Measurements from ENCODE around the gene LRP4.

Gene LRP4

DNA sequence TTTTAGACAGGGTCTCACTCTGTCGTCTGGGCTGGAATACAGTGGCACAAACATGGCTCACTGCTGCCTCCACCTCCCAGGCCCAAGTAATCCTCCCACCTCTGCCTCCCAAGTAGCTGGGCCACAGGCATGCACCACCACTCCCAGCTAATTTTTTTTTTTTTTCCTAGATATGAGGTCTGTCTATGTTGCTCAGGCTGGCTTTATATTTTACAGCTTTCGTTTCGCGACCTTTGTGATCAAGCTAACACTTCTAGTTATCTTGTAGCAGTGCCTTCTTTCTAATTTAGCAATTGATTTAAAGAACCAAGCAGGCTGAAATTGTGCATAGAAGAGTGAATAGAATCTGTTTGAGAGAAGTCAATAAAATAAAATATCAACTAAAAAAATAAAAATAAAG is 83.5 kb downstream of the LRP4 start:
- no peak overlapping the region for H3K4me3 ChIP-seq (ENCODE audit: low read depth, low read length)
- TF ChIP-seq, protein P1, sequence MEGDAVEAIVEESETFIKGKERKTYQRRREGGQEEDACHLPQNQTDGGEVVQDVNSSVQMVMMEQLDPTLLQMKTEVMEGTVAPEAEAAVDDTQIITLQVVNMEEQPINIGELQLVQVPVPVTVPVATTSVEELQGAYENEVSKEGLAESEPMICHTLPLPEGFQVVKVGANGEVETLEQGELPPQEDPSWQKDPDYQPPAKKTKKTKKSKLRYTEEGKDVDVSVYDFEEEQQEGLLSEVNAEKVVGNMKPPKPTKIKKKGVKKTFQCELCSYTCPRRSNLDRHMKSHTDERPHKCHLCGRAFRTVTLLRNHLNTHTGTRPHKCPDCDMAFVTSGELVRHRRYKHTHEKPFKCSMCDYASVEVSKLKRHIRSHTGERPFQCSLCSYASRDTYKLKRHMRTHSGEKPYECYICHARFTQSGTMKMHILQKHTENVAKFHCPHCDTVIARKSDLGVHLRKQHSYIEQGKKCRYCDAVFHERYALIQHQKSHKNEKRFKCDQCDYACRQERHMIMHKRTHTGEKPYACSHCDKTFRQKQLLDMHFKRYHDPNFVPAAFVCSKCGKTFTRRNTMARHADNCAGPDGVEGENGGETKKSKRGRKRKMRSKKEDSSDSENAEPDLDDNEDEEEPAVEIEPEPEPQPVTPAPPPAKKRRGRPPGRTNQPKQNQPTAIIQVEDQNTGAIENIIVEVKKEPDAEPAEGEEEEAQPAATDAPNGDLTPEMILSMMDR (IDR thresholded peaks at IDR 0.05; ENCODE audit: low read depth, low read length), result no peak

DNA sequence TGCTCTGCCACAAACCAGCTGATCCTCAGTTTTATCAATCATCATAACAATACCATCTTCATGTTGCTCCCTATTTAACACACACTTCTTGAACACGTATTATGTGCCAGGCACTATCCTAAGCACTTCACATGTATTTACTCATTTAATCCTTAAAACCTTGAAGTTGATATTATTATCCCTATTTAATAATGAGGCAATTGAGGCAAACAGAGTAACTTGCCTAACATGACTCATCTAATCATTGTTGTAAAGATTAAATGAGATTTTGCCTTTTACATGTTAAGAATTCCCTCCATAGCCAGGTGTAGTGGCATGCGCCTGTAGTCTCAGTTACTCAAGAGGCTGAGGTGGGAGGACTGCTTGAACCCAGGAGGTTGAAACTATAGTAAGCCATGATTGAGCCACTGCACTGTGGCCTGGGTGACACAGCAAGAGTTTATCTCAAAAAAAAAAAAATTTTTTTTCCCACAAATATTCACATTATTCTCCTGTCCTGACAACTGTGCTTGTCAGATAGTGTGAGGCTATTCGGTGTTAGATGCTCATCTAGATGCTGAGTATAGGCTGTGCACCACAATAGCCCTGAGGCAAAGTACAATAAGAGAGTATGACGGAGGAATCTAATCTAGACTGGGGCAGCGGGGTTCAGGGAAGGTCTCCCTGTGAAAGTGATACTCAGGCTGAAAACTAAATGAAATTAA is 85.7 kb downstream of the LRP4 start:
- no peak overlapping the region for H3K4me3 ChIP-seq (ENCODE audit: low read depth, low read length)
- TF ChIP-seq, protein P1 (IDR thresholded peaks at IDR 0.05; ENCODE audit: low read depth, low read length), result no peak

DNA sequence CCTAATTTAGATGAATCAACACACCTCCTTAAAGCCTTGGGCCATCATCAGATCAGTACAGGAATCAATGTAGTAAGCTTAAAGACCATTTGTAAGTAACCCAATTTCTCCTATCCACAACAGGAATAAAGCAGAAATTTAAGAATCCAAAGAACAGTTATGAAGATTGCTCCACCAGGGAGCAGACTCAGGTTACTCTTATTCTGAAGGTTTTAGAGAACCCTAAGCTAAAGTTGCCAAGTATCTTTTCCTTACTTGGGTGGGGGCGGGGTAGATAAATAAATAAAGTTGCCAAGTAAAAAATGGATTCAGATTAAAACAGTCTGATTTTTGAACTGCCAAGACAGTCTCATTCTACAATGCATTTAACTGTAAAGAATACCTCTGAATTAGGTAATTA is 90.4 kb downstream of the LRP4 start:
- no peak overlapping the region for H3K4me3 ChIP-seq (ENCODE audit: low read depth, low read length)
- TF ChIP-seq, protein P1 (IDR thresholded peaks at IDR 0.05; ENCODE audit: low read depth, low read length), result no peak

DNA sequence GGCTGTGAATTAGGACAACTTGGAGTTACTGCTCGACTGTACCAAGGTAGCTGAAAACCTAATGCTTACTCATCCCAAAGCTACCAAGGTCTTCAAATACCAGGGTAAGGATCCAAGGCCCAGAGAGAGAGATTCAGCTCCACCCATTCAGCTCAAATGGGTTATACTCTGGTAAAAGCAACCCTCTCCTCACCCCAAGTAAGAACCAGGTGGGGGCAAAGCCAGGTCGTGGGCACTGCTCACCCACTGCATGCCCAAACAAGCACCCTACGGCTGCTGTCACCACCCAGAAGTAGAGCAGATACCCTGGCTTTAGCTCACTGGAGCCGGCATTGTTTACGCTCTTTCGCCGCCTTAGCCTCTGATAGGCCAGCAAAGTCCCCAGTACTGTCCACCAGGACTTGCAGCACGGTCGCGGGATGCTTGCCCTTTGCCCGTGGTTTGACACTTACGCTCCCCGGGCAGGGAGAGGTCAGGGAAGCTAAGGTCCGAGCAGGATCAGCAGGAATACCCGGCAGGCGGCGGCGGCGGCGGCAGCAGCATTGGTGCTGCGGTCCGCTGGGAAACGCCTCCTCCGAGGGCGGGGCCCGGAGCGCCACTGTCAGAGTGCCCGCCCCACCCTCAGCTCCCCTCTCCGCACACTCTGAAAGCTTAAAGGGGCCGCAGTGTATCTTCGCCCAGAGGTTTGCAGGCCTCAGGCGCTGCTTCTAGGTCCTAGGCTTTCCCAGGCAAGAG is 91.9 kb downstream of the LRP4 start:
- TF ChIP-seq, protein P1 (IDR thresholded peaks at IDR 0.05; ENCODE audit: low read depth, low read length), result no peak
- H3K4me3 ChIP-seq (ENCODE audit: low read depth, low read length), result peak overlapping the region; percentile 65

DNA sequence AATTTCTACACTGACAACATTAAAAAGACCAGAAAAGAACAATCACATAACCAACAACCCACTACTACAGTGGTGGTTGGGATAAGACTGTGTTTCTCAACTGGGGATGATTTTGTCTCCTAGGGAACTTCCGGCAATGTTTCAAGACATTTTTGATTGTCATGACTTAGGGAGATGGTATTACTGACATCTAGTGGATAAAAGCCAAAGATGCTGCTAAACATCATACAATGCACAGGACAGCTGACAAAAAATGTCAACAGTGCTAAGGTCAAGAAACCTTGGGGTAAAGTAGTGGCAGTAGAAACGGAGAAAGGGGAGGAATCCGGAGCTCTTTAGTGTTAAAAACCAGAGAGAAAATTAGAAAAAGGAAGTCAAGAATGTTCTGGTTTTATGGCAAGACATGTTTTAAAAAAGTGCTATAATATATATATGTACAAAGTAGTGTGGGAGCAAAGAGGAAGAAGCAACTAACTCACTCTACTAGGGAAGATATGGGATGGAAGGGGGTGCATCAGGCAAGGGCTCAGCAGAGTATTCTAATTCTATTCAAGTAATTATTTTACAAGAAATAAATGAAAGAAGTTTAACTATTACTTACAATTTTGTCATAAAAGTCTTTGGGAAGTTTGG is 109.4 kb downstream of the LRP4 start:
- no peak overlapping the region for H3K4me3 ChIP-seq (ENCODE audit: low read depth, low read length)
- TF ChIP-seq, protein P1 (IDR thresholded peaks at IDR 0.05; ENCODE audit: low read depth, low read length), result no peak
